ENCODE results near the gene CDK13. TPM values are rescaled to one million over a fixed set of nuclear protein-coding genes. Genes with fewer than 3 reads are reported as not detected.

Gene CDK13
- total RNA-seq, 1 experiment from 2014 or later: 39.2 TPM

- no peak overlapping the region for H3K4me3 Mint-ChIP-seq
- no peaks in the 10 kb centered on the region for H3K9me3 Mint-ChIP-seq
- no peaks in the 10 kb centered on the region for H3K27me3 Mint-ChIP-seq (ENCODE audit: low read depth)
- ATAC-seq (no peak; the same call in 1 of the 2 replicates), DNase-seq (ENCODE audit: low spot score) (no peak)
- ChIA-PET POLR2A (no interaction called here), CTCF (no interaction called here)
- H3K36me3 Mint-ChIP-seq: no peaks in the 10 kb centered on the region
- TF ChIP-seq NR3C1 (CRISPR knock-in tag; conservative IDR thresholded peaks at IDR 0.05; ENCODE audit: low read depth) (no peak), IRF1 (CRISPR knock-in tag; IDR thresholded peaks at IDR 0.05) (no peak), NR2C2 (CRISPR knock-in tag; IDR thresholded peaks at IDR 0.05) (no peak), CTCF (IDR thresholded peaks at IDR 0.05) (no peak), ETV6 (CRISPR knock-in tag; IDR thresholded peaks at IDR 0.05) (no peak), NR1H2 (CRISPR knock-in tag; IDR thresholded peaks at IDR 0.05) (no peak), CDX4 (CRISPR knock-in tag; IDR thresholded peaks at IDR 0.05; ENCODE audit: borderline replicate concordance) (no peak), ZNF416 (CRISPR knock-in tag; IDR thresholded peaks at IDR 0.05) (no peak), PRDM15 (CRISPR knock-in tag; IDR thresholded peaks at IDR 0.05) (no peak), MLX (CRISPR knock-in tag; IDR thresholded peaks at IDR 0.05) (no peak), TEAD4 (CRISPR knock-in tag; IDR thresholded peaks at IDR 0.05) (no peak), AR (CRISPR knock-in tag; IDR thresholded peaks at IDR 0.05) (no peak), TP53 (CRISPR knock-in tag; IDR thresholded peaks at IDR 0.05) (no peak), ZNF423 (CRISPR knock-in tag; IDR thresholded peaks at IDR 0.05) (no peak)
- H3K4me1 Mint-ChIP-seq: no peaks in the 10 kb centered on the region
- H3K27ac Mint-ChIP-seq: no peak overlapping the region
Measured at GRCh38 chr7:39936761-39937160, 13.3 kb upstream of the CDK13 start.

GRCh38 chr7:39937366-39938153 is 12.5 kb upstream of the CDK13 start:
- peaks cover 4% of the 10 kb centered on the region for H3K9me3 Mint-ChIP-seq
- no peak for ATAC-seq
- no peaks in the 10 kb centered on the region for H3K27me3 Mint-ChIP-seq (ENCODE audit: low read depth)
- no peak for DNase-seq (ENCODE audit: low spot score)
- CTCF ChIA-PET: no interaction called here
- H3K27ac Mint-ChIP-seq: no peak overlapping the region
- H3K4me3 Mint-ChIP-seq: no peak overlapping the region
- H3K36me3 Mint-ChIP-seq: no peaks in the 10 kb centered on the region
- POLR2A ChIA-PET: no interaction called here
- H3K4me1 Mint-ChIP-seq: no peaks in the 10 kb centered on the region
- TF ChIP-seq USF2 (CRISPR knock-in tag; IDR thresholded peaks at IDR 0.05) (no peak), ZNF138 (CRISPR knock-in tag; conservative IDR thresholded peaks at IDR 0.05) (no peak), SMAD4 (CRISPR knock-in tag; IDR thresholded peaks at IDR 0.05) (no peak), FOXP4 (CRISPR knock-in tag; IDR thresholded peaks at IDR 0.05) (no peak), GRHL2 (CRISPR knock-in tag; IDR thresholded peaks at IDR 0.05; ENCODE audit: insufficient replicate concordance, severe bottlenecking) (no peak), FOXK1 (CRISPR knock-in tag; IDR thresholded peaks at IDR 0.05) (no peak), ZNF396 (CRISPR knock-in tag; IDR thresholded peaks at IDR 0.05; ENCODE audit: borderline replicate concordance) (no peak), FOXJ3 (CRISPR knock-in tag; IDR thresholded peaks at IDR 0.05; ENCODE audit: borderline replicate concordance) (no peak)

Data from WTC11 (cell line).